ENCODE measurements around the gene PIM3.

Gene PIM3

GRCh38 chr22:50007057-50007511 is 46.5 kb downstream of the PIM3 start:
- POLR2A ChIA-PET = no interaction called here
- CTCF ChIA-PET = interaction anchor here (0.7 to 1.3 kb wide), 2 partner anchors 14 to 23 kb away, joined by 3 to 5 read pairs; no protein-coding TSS in a partner anchor
- no peak for TF ChIP-seq CTCF (IDR thresholded peaks at IDR 0.05; ENCODE audit: insufficient read depth, low read length, missing control alignments)

GRCh38 chr22:50008151-50009040 is 47.8 kb downstream of the PIM3 start:
- no peak overlapping the region for H3K4me3 ChIP-seq (ENCODE audit: low read depth, low read length)
- POLR2A ChIA-PET = no interaction called here
- CTCF ChIA-PET = interaction anchor here (1.3 kb wide), 1 partner anchor 15 kb away, joined by 5 read pairs; no protein-coding TSS in a partner anchor
- DNase-seq (ENCODE audit: low read depth, low spot score) = no peak
- TF ChIP-seq CTCF (IDR thresholded peaks at IDR 0.05; ENCODE audit: insufficient read depth, low read length, missing control alignments) = no peak

More at GRCh38 chr22:50007057-50007511, 46.5 kb downstream of the PIM3 start:
- DNase-seq (ENCODE audit: low read depth, low spot score) = no peak
- H3K4me3 ChIP-seq (ENCODE audit: low read depth, low read length) = no peak overlapping the region

GRCh38 chr22:50009251-50009650 is 48.7 kb downstream of the PIM3 start:
- ChIA-PET CTCF (no interaction called here), POLR2A (no interaction called here)
- H3K4me3 ChIP-seq (ENCODE audit: low read depth, low read length) = no peak overlapping the region
- no peak for TF ChIP-seq CTCF (IDR thresholded peaks at IDR 0.05; ENCODE audit: insufficient read depth, low read length, missing control alignments)
- DNase-seq (ENCODE audit: low read depth, low spot score) = no peak

- POLR2A ChIA-PET = no interaction called here
- no peak overlapping the region for H3K4me3 ChIP-seq (ENCODE audit: low read depth, low read length)
- CTCF ChIA-PET = no interaction called here
- no peak for TF ChIP-seq CTCF (IDR thresholded peaks at IDR 0.05; ENCODE audit: insufficient read depth, low read length, missing control alignments)
- DNase-seq (ENCODE audit: low read depth, low spot score) = no peak
These were observed 49.4 kb downstream of the PIM3 start for GRCh38 chr22:50009765-50010675.

- no peak for DNase-seq (ENCODE audit: low read depth, low spot score)
- H3K4me3 ChIP-seq (ENCODE audit: low read depth, low read length) = no peak overlapping the region
- ChIA-PET POLR2A (no interaction called here), CTCF (no interaction called here)
- TF ChIP-seq CTCF (IDR thresholded peaks at IDR 0.05; ENCODE audit: insufficient read depth, low read length, missing control alignments) = no peak
These were observed 50.3 kb downstream of the PIM3 start for GRCh38 chr22:50010676-50011446.
